A673 (cell line): ENCODE results near the gene BAAT.

Experiments used
- EZH2 ChIP-seq: fragments of 200-600 bp; sonication (generic); IDR thresholded peaks from 2 replicates; pipeline ENCODE4 v1.6.1; 2017; ENCODE audit warnings: borderline replicate concordance, low read depth, mild to moderate bottlenecking, mixed read lengths, antibody characterized with exemption, low read length; ENCODE audit not compliant: poor library complexity, severe bottlenecking
- TF ChIP-seq, protein P1 (sequence below): fragments of 300-800, 200-600 bp; sonication (generic); conservative IDR thresholded peaks from 2 replicates; pipeline ENCODE4 v1.5.1; 2017; ENCODE audit warnings: low read depth, mild to moderate bottlenecking, antibody characterized with exemption, low read length, moderate library complexity, mixed read lengths

DNA sequence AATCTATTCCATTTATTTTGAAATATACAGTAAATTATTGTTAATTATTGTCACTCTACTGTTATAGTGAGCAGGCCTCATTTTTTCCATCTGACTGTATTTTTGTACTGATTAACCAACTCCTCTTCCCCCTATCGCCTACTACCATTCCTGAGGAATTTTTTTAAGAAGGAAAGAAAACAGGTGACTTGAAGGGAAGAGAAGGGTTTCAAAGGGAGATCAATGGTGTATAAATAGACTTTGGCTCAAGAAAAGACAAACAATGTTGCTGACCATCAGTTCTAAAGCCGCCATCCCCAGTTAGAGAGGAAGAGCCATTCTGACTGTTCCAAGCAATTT is 69.7 kb downstream of the BAAT start:
- TF ChIP-seq, protein P1, sequence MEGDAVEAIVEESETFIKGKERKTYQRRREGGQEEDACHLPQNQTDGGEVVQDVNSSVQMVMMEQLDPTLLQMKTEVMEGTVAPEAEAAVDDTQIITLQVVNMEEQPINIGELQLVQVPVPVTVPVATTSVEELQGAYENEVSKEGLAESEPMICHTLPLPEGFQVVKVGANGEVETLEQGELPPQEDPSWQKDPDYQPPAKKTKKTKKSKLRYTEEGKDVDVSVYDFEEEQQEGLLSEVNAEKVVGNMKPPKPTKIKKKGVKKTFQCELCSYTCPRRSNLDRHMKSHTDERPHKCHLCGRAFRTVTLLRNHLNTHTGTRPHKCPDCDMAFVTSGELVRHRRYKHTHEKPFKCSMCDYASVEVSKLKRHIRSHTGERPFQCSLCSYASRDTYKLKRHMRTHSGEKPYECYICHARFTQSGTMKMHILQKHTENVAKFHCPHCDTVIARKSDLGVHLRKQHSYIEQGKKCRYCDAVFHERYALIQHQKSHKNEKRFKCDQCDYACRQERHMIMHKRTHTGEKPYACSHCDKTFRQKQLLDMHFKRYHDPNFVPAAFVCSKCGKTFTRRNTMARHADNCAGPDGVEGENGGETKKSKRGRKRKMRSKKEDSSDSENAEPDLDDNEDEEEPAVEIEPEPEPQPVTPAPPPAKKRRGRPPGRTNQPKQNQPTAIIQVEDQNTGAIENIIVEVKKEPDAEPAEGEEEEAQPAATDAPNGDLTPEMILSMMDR: no peak
- TF ChIP-seq EZH2: no peak
